Smooth muscle cell of the pulmonary artery (primary cell): ENCODE data around the gene AP1S1. TPM values are rescaled to one million over a fixed set of nuclear protein-coding genes. Genes with fewer than 3 reads are reported as not detected.

ENCODE experiments used
- total RNA-seq: library from RNA; depleted of rRNA; stranded (reverse); fragments of >200 nt; gene quantifications from 2 replicates; pipeline ENCODE4 v1.2.3, GENCODE V29; 2014

AP1S1 gene
- 87.7 and 89.2 TPM in 2 replicates for total RNA-seq

DNA sequence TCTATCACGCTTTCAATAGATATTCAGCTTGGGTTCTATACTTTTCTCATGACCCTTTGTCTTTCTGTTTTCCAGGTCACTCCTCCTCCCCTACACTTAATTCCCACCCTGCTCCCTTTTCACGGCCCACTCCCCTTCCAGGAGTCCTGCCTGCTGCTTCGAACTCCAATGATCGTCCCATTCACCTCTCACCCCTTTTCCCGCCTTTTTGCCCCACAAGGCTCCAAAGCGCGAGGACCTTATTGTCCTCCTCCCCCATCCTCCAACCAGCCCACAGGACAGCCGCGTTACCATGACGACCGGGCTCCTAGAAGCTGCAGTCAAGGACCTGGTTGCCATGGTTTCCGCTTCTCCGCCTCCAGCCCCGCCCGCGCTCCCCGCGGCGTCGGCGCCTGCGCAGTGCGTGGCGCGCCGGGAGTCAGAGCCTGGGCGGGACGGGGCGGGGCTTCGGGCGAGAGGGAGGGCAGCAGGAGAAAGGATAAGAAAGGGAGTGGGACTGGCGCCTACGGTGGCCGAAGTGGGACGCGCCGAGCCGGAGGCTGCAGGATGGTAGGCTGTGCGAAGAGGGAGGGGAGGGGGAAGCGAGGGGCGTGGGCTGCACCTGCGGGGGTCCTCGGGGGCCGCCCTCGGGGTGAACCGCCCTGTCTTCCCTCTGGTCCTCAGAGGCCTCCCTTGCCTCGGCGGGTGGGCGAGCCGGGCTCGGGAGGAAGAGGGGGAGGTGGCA, at the start of gene AP1S1:
Gene AP1S1 (plus strand): TSS at position 508 of the 724 bp plus-strand sequence. CDS start 39 bp downstream, at position 547.

DNA sequence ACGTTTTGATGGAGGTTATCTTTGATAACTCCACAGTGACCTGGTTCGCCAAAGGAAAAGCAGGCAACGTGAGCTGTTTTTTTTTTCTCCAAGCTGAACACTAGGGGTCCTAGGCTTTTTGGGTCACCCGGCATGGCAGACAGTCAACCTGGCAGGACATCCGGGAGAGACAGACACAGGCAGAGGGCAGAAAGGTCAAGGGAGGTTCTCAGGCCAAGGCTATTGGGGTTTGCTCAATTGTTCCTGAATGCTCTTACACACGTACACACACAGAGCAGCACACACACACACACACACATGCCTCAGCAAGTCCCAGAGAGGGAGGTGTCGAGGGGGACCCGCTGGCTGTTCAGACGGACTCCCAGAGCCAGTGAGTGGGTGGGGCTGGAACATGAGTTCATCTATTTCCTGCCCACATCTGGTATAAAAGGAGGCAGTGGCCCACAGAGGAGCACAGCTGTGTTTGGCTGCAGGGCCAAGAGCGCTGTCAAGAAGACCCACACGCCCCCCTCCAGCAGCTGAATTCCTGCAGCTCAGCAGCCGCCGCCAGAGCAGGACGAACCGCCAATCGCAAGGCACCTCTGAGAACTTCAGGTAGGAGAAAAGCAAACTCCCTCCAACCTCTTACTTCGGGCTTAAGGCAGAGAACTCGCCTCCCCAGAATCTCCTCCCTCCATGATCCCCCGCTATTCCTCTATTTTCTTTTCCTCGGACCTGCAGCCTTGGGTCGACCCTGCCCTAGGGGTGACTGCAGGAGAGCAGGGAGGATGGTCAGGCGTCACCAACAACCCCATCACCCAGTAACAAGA, 27.4 kb upstream of the AP1S1 start, which contains the start of gene SERPINE1:
Gene SERPINE1 (plus strand): TSS at position 454 of the 809 bp plus-strand sequence. CDS start 1,290 bp downstream, outside the sequence.

DNA sequence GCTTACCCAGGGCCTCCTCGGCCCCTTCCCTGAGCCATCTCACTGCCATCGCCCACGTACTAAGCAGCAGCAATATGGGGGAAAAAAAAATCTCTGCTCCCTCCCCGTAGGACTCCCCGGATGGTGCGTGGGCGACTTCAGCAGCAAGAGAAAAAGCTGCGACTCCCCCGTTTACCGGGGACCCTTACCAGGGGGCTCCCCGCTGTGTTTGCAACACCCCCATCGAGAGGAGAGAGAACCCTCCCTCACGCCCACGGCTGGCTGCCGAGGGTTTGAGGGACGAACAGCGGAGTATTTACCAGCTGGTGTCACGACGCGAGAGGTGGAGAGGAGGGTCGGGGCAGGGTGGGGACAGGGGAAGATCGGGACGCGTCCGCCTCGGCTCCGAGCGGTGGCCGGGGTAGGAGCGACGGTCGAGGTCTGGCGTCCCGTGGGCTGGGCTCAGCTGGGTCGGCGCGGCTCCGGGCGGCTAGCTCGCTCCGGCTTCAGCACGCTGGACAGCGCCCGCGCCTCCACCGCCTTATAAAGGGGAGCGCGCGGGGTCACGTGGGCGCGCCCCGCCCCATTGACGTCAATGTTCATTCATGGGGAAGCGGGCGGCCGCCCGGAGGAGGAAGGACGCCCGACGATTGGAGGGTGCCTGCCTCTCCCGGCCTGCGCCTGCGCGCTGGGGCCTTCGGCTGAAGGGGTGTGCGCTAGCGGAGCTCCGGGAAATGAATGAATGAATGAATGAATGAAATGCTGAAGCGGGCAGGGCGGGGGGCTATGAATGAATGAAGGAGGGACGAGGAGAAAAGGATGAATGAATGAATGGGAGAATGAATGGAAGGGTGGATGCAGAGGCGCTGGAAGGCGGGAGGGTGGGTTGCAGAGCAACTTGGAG, 11.0 kb downstream of the AP1S1 start, which contains the start of gene VGF:
Gene VGF (minus strand): TSS at position 495 of the 883 bp plus-strand sequence. CDS start 726 bp downstream, outside the sequence.

DNA sequence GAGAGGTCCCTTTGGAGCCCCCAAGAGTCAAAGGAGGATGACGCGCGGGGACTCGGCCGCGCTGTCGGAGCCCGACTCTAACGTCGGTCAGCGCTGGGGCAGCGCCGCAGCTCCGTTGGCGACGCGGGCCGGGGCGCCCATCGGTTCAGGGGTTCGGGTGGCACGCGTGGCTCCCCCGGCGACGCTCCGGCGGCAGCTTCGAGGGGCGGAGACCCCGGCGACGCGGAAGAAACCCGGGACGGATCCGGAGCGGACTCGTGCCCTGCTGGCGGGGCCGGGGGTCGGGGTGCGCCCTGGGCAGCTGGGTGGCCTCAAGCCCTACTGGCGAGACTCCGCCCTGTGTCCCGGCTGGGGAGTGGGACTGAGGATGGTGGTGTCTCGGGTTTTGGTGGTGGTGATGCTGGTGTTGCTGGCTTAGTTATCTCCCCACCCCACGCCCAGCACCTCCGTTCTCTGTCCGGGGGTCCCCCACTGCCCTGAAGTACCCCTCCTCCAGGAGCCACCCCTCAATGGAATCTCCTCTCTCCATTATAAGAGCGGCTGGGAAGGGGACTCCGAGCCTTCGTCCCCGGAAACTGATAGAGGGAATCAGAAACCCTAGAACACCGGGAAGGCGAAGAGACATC, 26.0 kb downstream of the AP1S1 start, which contains the start of gene NAT16:
Gene NAT16 (minus strand): TSS at position 164 of the 626 bp plus-strand sequence. CDS start 5,486 bp downstream, outside the sequence.

DNA sequence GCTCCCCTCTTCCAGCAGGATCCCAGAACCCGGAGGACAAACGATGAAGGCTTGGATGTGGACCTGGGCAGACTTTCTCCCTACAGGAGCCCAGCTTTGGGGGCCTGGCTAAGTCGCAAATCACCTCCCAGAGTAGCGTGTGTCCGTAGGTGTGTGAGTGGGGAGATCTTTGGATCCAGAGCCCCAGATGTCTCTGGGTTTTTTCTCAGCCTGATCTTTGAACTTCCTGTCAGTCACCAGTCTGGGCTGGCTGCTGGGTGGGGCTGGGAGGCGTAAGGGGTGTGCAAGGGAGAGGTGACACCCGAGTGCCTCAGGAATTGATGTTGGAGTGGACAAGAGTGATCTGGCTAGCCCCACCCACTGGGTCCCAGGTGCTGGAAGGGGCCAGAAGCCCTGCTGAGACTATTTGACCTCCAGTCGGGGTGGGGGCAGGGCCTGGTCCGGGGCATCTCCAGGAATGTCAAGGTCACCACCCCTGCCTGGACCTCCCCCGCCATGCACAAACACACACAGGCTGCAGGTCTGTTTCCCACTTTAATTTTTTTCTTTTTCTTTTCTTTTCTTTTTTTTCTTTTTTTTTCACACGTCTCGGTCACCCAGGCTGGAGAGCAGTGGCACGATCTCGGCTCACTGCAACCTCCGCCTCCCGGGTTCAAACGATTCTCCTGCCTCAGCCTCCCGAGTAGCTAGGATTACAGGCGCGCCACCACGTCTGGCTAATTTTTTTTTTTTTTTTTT, 46.8 kb downstream of the AP1S1 start, which contains the start of gene MOGAT3:
Gene MOGAT3 (minus strand): TSS at position 175 of the 738 bp plus-strand sequence. CDS start 182 bp downstream, outside the sequence.

Other genes starting within 250 kb of the AP1S1 start
- gene MUC3A, start 204.9 kb upstream of the AP1S1 start, total RNA-seq: not detected in 2 replicates
- 0.23 TPM in 1 of 2 replicates, not detected in the other for gene MUC12, start 184.9 kb upstream of the AP1S1 start, total RNA-seq
- not detected in 2 replicates for gene MUC17, start 134.4 kb upstream of the AP1S1 start, total RNA-seq
- gene TRIM56, start 69.0 kb upstream of the AP1S1 start, total RNA-seq: 31.9 and 43.8 TPM in 2 replicates
- 1,589 and 2,809 TPM in 2 replicates for gene SERPINE1, start 27.4 kb upstream of the AP1S1 start, total RNA-seq
- gene VGF, start 11.1 kb downstream of the AP1S1 start, total RNA-seq: 0.07 and 0.26 TPM in 2 replicates
- not detected in 2 replicates for gene NAT16, start 25.8 kb downstream of the AP1S1 start, total RNA-seq
- not detected in 2 replicates for gene MOGAT3, start 46.6 kb downstream of the AP1S1 start, total RNA-seq
- gene PLOD3, start 63.1 kb downstream of the AP1S1 start, total RNA-seq: 164 and 240 TPM in 2 replicates
- gene ZNHIT1, start 63.7 kb downstream of the AP1S1 start, total RNA-seq: 50.3 and 60.0 TPM in 2 replicates
- 3.1 and 4.3 TPM in 2 replicates for gene CLDN15, start 83.3 kb downstream of the AP1S1 start, total RNA-seq
- gene FIS1, start 90.6 kb downstream of the AP1S1 start, total RNA-seq: 101 and 107 TPM in 2 replicates
- 23.2 and 25.3 TPM in 2 replicates for gene IFT22, start 167.3 kb downstream of the AP1S1 start, total RNA-seq
- not detected in 2 replicates for gene COL26A1, start 208.4 kb downstream of the AP1S1 start, total RNA-seq